GM18498 (cell line): ENCODE measurements around the gene IGF2.

ENCODE experiments used
- ATAC-seq: cut with Tn5 transposase; IDR thresholded peaks from one replicate; pipeline ENCODE4 v1.9.1; 2021; ENCODE audit warnings: mild to moderate bottlenecking, moderate library complexity; ENCODE audit not compliant: unreplicated experiment

The IGF2 gene

GRCh38 chr11:2154195-2154585 lies 15.0 kb upstream of the IGF2 start:
- no peak for ATAC-seq

GRCh38 chr11:2153581-2154194 lies 14.5 kb upstream of the IGF2 start:
- no peak for ATAC-seq

- peak; percentile 46 for ATAC-seq
Measured at GRCh38 chr11:2151500-2152257, 12.5 kb upstream of the IGF2 start.

GRCh38 chr11:2149864-2150847 lies 11.0 kb upstream of the IGF2 start:
- no peak for ATAC-seq

GRCh38 chr11:2149460-2149859 lies 10.3 kb upstream of the IGF2 start:
- ATAC-seq, result no peak

- no peak for ATAC-seq
Measured at GRCh38 chr11:2148595-2148994, 9.4 kb upstream of the IGF2 start.

GRCh38 chr11:2147391-2147790 lies 8.2 kb upstream of the IGF2 start:
- ATAC-seq, result no peak

GRCh38 chr11:2146051-2146450 lies 6.9 kb upstream of the IGF2 start:
- no peak for ATAC-seq

GRCh38 chr11:2144544-2145248 lies 5.5 kb upstream of the IGF2 start:
- ATAC-seq, result no peak

GRCh38 chr11:2143799-2144543 lies 4.8 kb upstream of the IGF2 start:
- ATAC-seq, result no peak

- no peak for ATAC-seq
Measured at GRCh38 chr11:2143477-2143798, 4.2 kb upstream of the IGF2 start.

- ATAC-seq, result no peak
Measured at GRCh38 chr11:2142762-2143202, 3.6 kb upstream of the IGF2 start.

GRCh38 chr11:2142300-2142759 lies 3.1 kb upstream of the IGF2 start:
- no peak for ATAC-seq

- ATAC-seq, result no peak
Measured at GRCh38 chr11:2140411-2141400, 1.5 kb upstream of the IGF2 start.

- ATAC-seq, result no peak
Measured at GRCh38 chr11:2139621-2140337, 590 bp upstream of the IGF2 start.

GRCh38 chr11:2138431-2139122 lies 612 bp downstream of the IGF2 start:
- no peak for ATAC-seq

GRCh38 chr11:2138068-2138430 lies 1.1 kb downstream of the IGF2 start:
- ATAC-seq, result no peak
